GM12878 (cell line): ENCODE measurements around the gene OXER1.

ENCODE experiments used
- CHD4 ChIP-seq: fragments of 200-600 bp; sonication (generic); IDR thresholded peaks from 2 replicates; pipeline ENCODE4 v1.6.1; 2016; ENCODE audit warnings: mild to moderate bottlenecking
- CTCF ChIP-seq, 3 experiments: IDR thresholded peaks in 2 of 3; conservative IDR thresholded peaks in 1 of 3; 2 replicates each; pipeline ENCODE4 v1.5.1; 2011; ENCODE audit warnings: low read depth in 3 of 3, low read length in 3 of 3, mild to moderate bottlenecking in 3 of 3, control low read depth in 2 of 3, moderate library complexity in 2 of 3, inconsistent platforms in 1 of 3, mixed read lengths in 1 of 3; ENCODE audit not compliant: control insufficient read depth in 2 of 3, insufficient read depth in 1 of 3; ENCODE audit errors: extremely low read depth in 1 of 3
- E2F8 ChIP-seq: fragments of 450-650 bp; IDR thresholded peaks from 2 replicates; pipeline ENCODE4 v1.6.1; 2018; ENCODE audit warnings: mild to moderate bottlenecking, low read depth, moderate library complexity; ENCODE audit not compliant: partially characterized antibody
- EP300 ChIP-seq, 2 experiments: fragments of 150-350 bp in 1 of 2; IDR thresholded peaks; 2 replicates each; pipeline ENCODE4 v1.6.1; 2011 to 2012; ENCODE audit warnings: low read depth in 2 of 2, low read length in 2 of 2, borderline replicate concordance in 1 of 2, improper control_type of control experiment in 1 of 2, inconsistent platforms in 1 of 2; ENCODE audit not compliant: control insufficient read depth in 1 of 2
- HDAC6 ChIP-seq: fragments of 200-600 bp; sonication (generic); IDR thresholded peaks from one replicate; pipeline ENCODE4 v1.8.0; 2017; ENCODE audit warnings: antibody characterized with exemption; ENCODE audit not compliant: unreplicated experiment
- NR2C2 ChIP-seq: IDR thresholded peaks from 2 replicates; pipeline ENCODE4 v1.6.1; 2011; ENCODE audit warnings: borderline replicate concordance, low read depth; ENCODE audit not compliant: control insufficient read depth, insufficient read length
- POLR2A ChIP-seq: IDR thresholded peaks from 2 replicates; pipeline ENCODE4 v1.6.1; 2011; ENCODE audit warnings: low read depth, mild to moderate bottlenecking, low read length
- ZBTB4 ChIP-seq: fragments of 450-650 bp; formaldehyde crosslinking; IDR thresholded peaks from 2 replicates; pipeline ENCODE4 v1.4.0; 2022; ENCODE audit warnings: mild to moderate bottlenecking, moderate library complexity

GRCh38 chr2:42752314-42752713 is 11.6 kb downstream of the OXER1 start:
- no peak for TF ChIP-seq CTCF (IDR thresholded peaks at IDR 0.05 in 2 of 3, conservative IDR thresholded peaks at IDR 0.05 in 1 of 3; ENCODE audit: control insufficient read depth in 2 of 3, extremely low read depth in 1 of 3, insufficient read depth in 1 of 3, low read depth in 3 of 3, low read length in 3 of 3)
- TF ChIP-seq E2F8 = no peak
- no peak for TF ChIP-seq POLR2A
- no peak for TF ChIP-seq ZBTB4 (CRISPR knock-in tag)
- peak; percentile 76 to 82; a peak in 3 of 4 replicates for TF ChIP-seq EP300 (IDR thresholded peaks at IDR 0.05; ENCODE audit: borderline replicate concordance in 1 of 2, control insufficient read depth in 1 of 2, low read depth in 2 of 2, low read length in 2 of 2)
- no peak for TF ChIP-seq CHD4
- no peak for TF ChIP-seq HDAC6
- no peak for TF ChIP-seq NR2C2
